Breast epithelium (tissue), 4 donors: ENCODE results near the gene PDS5B. TPM values are rescaled to one million over a fixed set of nuclear protein-coding genes. Genes with fewer than 3 reads are reported as not detected.

ENCODE experiments used
- DNase-seq, 2 donors: peaks; one replicate each; pipeline ENCODE4 v3.0.0-alpha.2; 2019; ENCODE audit warnings: low spot score in 2 of 2
- H3K27ac ChIP-seq, 2 donors: fragments of 200-600 bp; sonication (generic) in 1 of 2; one replicate each; pipeline ENCODE4 v1.5.1; 2016 to 2019; ENCODE audit warnings: mild to moderate bottlenecking in 1 of 2
- H3K27me3 ChIP-seq, 2 donors: fragments of 200-600 bp; sonication (generic) in 1 of 2; one replicate each; pipeline versions ENCODE4 v1.5.1 to v1.6.0; 2017 to 2019; ENCODE audit warnings: control low read depth in 1 of 2, mild to moderate bottlenecking in 1 of 2
- H3K36me3 ChIP-seq: fragments of 200-600 bp; one replicate; pipeline ENCODE4 v1.5.1; 2019
- H3K4me1 ChIP-seq, 2 donors: fragments of 200-600 bp; sonication (generic); one replicate each; pipeline ENCODE4 v1.5.1; 2016 to 2019; ENCODE audit warnings: control low read depth in 1 of 2
- H3K4me3 ChIP-seq, 3 donors: fragments of 200-600 bp; sonication (generic); 1 replicate in 2 of 3; 2 replicates in 1 of 3; pipeline ENCODE4 v1.5.1; 2016 to 2019; ENCODE audit warnings: mild to moderate bottlenecking in 3 of 3, moderate library complexity in 2 of 3
- H3K9me3 ChIP-seq, 2 donors: fragments of 200-600 bp; sonication (generic) in 1 of 2; one replicate each; pipeline ENCODE4 v1.5.1; 2016 to 2019; ENCODE audit warnings: control low read depth in 1 of 2
- POLR2A ChIP-seq: fragments of 450-650 bp; IDR thresholded peaks from one replicate; pipeline ENCODE4 v1.6.1; 2016; ENCODE audit warnings: antibody characterized with exemption, mild to moderate bottlenecking, moderate library complexity
- POLR2AphosphoS5 ChIP-seq, 3 donors: sonication (generic); formaldehyde crosslinking; IDR thresholded peaks; one replicate each; pipeline ENCODE4 v1.6.1; 2017; ENCODE audit warnings: antibody characterized with exemption in 3 of 3
- intact Hi-C: fragments of 100-400 bp; cut with DNase I; formaldehyde crosslinking; loops from one replicate; pipeline ENCODE4 v1.15.1; 2023; ENCODE audit warnings: low total_unique reads
- total RNA-seq, 3 donors: library from RNA; depleted of rRNA; stranded (reverse); fragments of >200 nt; gene quantifications; one replicate each; pipeline ENCODE4 v1.1.0, GENCODE V29; 2016
- TF ChIP-seq, protein P1 (sequence below), 3 donors: fragments of 450-650 bp; IDR thresholded peaks; one replicate each; pipeline ENCODE4 v1.5.1; 2016 to 2017; ENCODE audit warnings: antibody characterized with exemption in 3 of 3, mild to moderate bottlenecking in 3 of 3, moderate library complexity in 3 of 3

Gene PDS5B
- total RNA-seq, 3 donors from 2014 or later, result 35.0 to 71.7 (median 66.2) TPM

GRCh38 chr13:32748305-32748704 is 162.1 kb downstream of the PDS5B start:
- intact Hi-C loops, result no loop called here
- peaks cover 6% of the 10 kb centered on the region for H3K36me3 ChIP-seq
- no peaks in the 10 kb centered on the region for H3K4me1 ChIP-seq
- no peaks in the 10 kb centered on the region for H3K27me3 ChIP-seq
- H3K27ac ChIP-seq, result no peak overlapping the region
- no peaks in the 10 kb centered on the region for H3K9me3 ChIP-seq
- DNase-seq, result no peak
- H3K4me3 ChIP-seq, result no peak overlapping the region
- TF ChIP-seq, protein P1, sequence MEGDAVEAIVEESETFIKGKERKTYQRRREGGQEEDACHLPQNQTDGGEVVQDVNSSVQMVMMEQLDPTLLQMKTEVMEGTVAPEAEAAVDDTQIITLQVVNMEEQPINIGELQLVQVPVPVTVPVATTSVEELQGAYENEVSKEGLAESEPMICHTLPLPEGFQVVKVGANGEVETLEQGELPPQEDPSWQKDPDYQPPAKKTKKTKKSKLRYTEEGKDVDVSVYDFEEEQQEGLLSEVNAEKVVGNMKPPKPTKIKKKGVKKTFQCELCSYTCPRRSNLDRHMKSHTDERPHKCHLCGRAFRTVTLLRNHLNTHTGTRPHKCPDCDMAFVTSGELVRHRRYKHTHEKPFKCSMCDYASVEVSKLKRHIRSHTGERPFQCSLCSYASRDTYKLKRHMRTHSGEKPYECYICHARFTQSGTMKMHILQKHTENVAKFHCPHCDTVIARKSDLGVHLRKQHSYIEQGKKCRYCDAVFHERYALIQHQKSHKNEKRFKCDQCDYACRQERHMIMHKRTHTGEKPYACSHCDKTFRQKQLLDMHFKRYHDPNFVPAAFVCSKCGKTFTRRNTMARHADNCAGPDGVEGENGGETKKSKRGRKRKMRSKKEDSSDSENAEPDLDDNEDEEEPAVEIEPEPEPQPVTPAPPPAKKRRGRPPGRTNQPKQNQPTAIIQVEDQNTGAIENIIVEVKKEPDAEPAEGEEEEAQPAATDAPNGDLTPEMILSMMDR (IDR thresholded peaks at IDR 0.05), result no peak
- no peak for TF ChIP-seq POLR2AphosphoS5 (IDR thresholded peaks at IDR 0.05)
- no peak for TF ChIP-seq POLR2A

GRCh38 chr13:32751340-32751739 is 165.1 kb downstream of the PDS5B start:
- DNase-seq, result no peak
- Histone ChIP-seq H3K36me3 (peaks cover 6% of the 10 kb centered on the region), H3K9me3 (no peaks in the 10 kb centered on the region), H3K27me3 (no peaks in the 10 kb centered on the region), H3K27ac (no peak overlapping the region), H3K4me1 (no peaks in the 10 kb centered on the region), H3K4me3 (no peak overlapping the region)
- no peak for TF ChIP-seq POLR2AphosphoS5 (IDR thresholded peaks at IDR 0.05)
- TF ChIP-seq, protein P1 (IDR thresholded peaks at IDR 0.05), result no peak
- no peak for TF ChIP-seq POLR2A
- intact Hi-C loops, result no loop called here

GRCh38 chr13:32752311-32752710 is 166.1 kb downstream of the PDS5B start:
- intact Hi-C loops, result no loop called here
- TF ChIP-seq POLR2A (no peak), POLR2AphosphoS5 (IDR thresholded peaks at IDR 0.05) (no peak)
- TF ChIP-seq, protein P1 (IDR thresholded peaks at IDR 0.05), result no peak
- no peaks in the 10 kb centered on the region for H3K36me3 ChIP-seq
- no peaks in the 10 kb centered on the region for H3K4me1 ChIP-seq
- no peaks in the 10 kb centered on the region for H3K27me3 ChIP-seq
- no peaks in the 10 kb centered on the region for H3K9me3 ChIP-seq
- H3K4me3 ChIP-seq, result no peak overlapping the region
- no peak overlapping the region for H3K27ac ChIP-seq
- DNase-seq, result no peak

DNA sequence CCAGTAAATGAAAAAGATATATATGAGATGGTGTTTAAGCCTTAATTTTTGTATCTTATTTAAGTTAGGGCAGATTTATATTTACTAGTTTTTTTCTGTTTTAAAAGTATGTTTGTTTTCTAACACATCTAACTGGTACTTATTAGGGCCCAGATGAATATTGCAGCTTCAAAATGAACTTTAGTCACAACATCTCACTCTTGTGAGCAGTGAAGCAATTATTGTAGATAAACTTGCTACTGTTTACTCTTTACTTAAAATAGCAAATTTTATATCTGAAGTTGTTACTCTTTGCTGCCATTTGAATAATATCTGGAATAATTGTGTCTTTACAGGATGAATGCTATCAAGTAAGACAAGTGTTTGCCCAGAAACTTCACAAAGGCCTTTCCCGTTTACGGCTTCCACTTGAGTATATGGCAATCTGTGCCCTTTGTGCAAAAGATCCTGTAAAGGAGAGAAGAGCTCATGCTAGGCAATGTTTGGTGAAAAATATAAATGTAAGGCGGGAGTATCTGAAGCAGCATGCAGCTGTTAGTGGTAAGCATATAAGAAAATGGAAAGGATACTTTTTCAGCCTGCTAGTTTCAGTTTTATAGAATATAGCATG is 166.8 kb downstream of the PDS5B start:
- no peak overlapping the region for H3K4me3 ChIP-seq
- H3K9me3 ChIP-seq, result no peaks in the 10 kb centered on the region
- no peak for TF ChIP-seq POLR2A
- TF ChIP-seq, protein P1 (IDR thresholded peaks at IDR 0.05), result no peak
- H3K27ac ChIP-seq, result no peak overlapping the region
- H3K36me3 ChIP-seq, result no peaks in the 10 kb centered on the region
- no peaks in the 10 kb centered on the region for H3K4me1 ChIP-seq
- intact Hi-C loops, result no loop called here
- no peaks in the 10 kb centered on the region for H3K27me3 ChIP-seq
- DNase-seq, result no peak

DNA sequence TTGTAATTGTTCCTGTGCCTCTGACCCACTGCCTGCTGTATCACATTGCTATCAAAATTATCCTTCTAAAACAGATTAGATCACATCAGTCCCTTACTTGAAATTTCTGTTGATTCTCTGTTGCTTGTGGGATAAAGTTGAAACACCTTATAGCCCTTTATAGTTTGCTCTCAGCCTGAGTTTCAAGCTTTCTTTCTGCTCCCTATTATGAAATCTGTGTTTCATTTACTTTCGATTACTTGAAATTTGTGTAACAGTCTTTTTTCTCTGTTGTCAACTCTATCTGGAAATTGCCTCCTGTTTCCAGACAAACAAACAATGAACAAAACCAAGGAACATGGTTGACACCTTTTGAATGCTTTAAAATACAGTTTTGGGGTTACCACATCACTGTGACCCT is 167.9 kb downstream of the PDS5B start:
- TF ChIP-seq, protein P1 (IDR thresholded peaks at IDR 0.05), result no peak

More for the DNA sequence above, 167.9 kb downstream of the PDS5B start:
- intact Hi-C loops, result no loop called here
- Histone ChIP-seq H3K36me3 (no peaks in the 10 kb centered on the region), H3K27ac (no peak overlapping the region), H3K4me3 (no peak overlapping the region), H3K4me1 (no peaks in the 10 kb centered on the region), H3K27me3 (no peaks in the 10 kb centered on the region), H3K9me3 (no peaks in the 10 kb centered on the region)
- DNase-seq, result no peak
